HG03439 (cell line): ENCODE results near the gene INSIG1.

Experiments
- ATAC-seq: cut with Tn5 transposase; IDR thresholded peaks from one replicate; pipeline ENCODE4 v1.9.1; 2021; ENCODE audit warnings: mild to moderate bottlenecking, moderate library complexity; ENCODE audit not compliant: unreplicated experiment

INSIG1 gene

GRCh38 chr7:155324012-155324917 is 26.6 kb downstream of the INSIG1 start:
- no peak for ATAC-seq

GRCh38 chr7:155324918-155325235 is 27.2 kb downstream of the INSIG1 start:
- no peak for ATAC-seq

- no peak for ATAC-seq
These were observed 28.7 kb downstream of the INSIG1 start for GRCh38 chr7:155326385-155326784.

- no peak for ATAC-seq
These were observed 30.1 kb downstream of the INSIG1 start for GRCh38 chr7:155327590-155328320.

GRCh38 chr7:155329225-155329624 is 31.5 kb downstream of the INSIG1 start:
- no peak for ATAC-seq

- no peak for ATAC-seq
These were observed 33.7 kb downstream of the INSIG1 start for GRCh38 chr7:155331396-155331795.

- ATAC-seq, result no peak
These were observed 35.9 kb downstream of the INSIG1 start for GRCh38 chr7:155333346-155334234.

GRCh38 chr7:155336812-155337602 is 39.3 kb downstream of the INSIG1 start:
- ATAC-seq, result no peak

GRCh38 chr7:155337946-155338631 is 40.4 kb downstream of the INSIG1 start:
- ATAC-seq, result no peak

GRCh38 chr7:155338632-155339320 is 41.1 kb downstream of the INSIG1 start:
- ATAC-seq, result no peak

GRCh38 chr7:155339474-155339873 is 41.8 kb downstream of the INSIG1 start:
- no peak for ATAC-seq

GRCh38 chr7:155340071-155340531 is 42.4 kb downstream of the INSIG1 start:
- no peak for ATAC-seq

GRCh38 chr7:155340721-155341120 is 43.0 kb downstream of the INSIG1 start:
- ATAC-seq, result no peak

- ATAC-seq, result no peak
These were observed 43.8 kb downstream of the INSIG1 start for GRCh38 chr7:155341463-155341983.

GRCh38 chr7:155342313-155342712 is 44.6 kb downstream of the INSIG1 start:
- no peak for ATAC-seq

- no peak for ATAC-seq
These were observed 45.5 kb downstream of the INSIG1 start for GRCh38 chr7:155343150-155343549.

GRCh38 chr7:155343661-155344121 is 46.0 kb downstream of the INSIG1 start:
- no peak for ATAC-seq

GRCh38 chr7:155344270-155344617 is 46.6 kb downstream of the INSIG1 start:
- ATAC-seq, result peak; percentile 27
